ENCODE results near the gene KRTAP10-9.
"Not testable (repeated sequence)": the region's sequence is repeated elsewhere in the genome, so short reads cannot be mapped to it uniquely, and the experiment has no call there.

Gene KRTAP10-9

DNA sequence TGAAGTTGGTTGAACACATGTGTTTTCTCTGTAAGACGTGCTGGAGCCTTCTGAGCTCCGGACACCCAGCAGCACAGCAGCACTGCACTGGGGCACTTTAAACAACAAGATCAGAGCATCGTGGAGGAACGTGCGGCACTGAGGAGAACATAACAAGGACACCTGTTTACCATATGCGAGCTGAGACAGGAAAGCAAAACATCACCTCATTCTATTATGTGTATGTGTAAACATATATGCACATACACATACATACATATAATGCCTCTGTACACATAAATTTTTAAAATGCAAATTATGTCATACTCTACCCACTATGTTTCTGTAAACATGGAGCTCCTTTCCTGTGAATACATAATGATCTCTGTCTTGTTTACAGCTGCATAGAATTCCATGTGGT lies 31.4 kb upstream of the KRTAP10-9 start:
- no peak for DNase-seq (ENCODE audit: low read depth)

DNA sequence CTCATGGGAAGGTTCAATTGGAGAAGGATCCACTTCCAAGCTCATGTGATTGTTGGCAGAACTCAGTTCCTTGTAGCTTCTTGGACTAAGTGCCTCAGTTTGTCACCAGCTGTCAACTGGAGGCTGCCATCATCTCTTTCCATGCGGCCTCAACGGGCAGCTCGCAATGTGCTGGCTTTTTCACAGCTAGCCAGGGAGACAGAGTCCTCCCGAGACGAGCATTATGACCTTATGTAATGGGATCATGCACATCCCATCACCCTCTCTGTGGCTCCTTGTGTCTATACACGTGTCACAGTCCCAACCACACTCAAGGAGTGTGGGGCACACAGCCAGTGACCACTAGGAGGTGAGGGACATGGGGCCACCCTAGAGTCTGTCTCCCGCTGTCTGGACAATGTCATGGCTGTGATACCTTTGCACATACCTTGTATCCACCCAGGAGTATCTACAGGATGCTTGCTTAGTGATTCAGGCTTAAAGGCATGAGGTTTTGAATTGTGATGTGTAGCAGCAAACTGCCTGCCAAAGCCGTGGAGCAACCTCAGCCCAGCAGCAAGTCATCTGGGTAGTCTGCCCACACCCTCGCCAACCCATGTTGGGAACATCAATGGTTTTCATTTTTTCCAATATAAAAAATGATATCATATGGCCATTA lies 30.7 kb upstream of the KRTAP10-9 start:
- no peak for DNase-seq (ENCODE audit: low read depth)

- no peak for DNase-seq (ENCODE audit: low read depth)
These were observed 28.8 kb upstream of the KRTAP10-9 start for GRCh38 chr21:44598061-44598460.

DNA sequence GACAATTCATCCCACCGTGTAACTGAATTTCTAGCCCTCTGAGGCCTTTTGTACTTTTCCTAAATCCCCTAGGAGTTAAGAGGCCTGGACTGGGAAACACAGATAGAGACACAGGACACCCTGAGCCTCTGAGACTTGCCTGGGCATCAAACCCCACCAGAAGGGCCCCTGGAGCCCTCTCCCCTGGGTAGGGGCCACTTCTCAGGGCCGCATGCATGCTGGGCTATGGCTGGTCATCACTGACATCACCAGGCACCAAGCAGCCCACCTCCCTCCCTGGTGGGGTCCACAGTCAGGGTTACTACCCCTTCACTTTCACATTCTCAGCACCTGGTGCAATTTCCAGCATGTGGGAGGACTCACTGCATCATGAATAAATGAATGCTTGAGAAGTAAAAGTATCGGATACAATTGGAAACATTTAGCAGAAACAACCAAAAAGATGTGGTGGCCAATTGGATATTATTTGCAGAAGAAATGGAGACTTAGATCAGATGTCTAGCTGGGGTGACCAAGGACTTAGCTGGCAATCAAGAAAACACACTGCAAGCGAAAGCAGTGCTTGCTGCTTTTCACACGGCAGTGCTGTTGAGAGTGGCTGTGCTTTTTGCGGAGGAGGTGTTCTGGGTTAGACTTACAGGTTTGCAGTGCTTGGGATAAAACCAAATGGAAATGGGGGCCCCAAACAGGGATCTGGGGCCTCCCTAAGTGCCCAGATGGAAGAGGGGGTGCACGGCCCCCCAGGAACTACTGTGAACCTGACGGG lies 27.4 kb upstream of the KRTAP10-9 start:
- no peak for DNase-seq (ENCODE audit: low read depth)

- DNase-seq (ENCODE audit: low read depth), result not testable (repeated sequence)
These were observed 26.5 kb upstream of the KRTAP10-9 start, which contains the start of gene KRTAP10-7 for GRCh38 chr21:44600118-44600978. Gene KRTAP10-7 (plus strand): TSS chr21:44600597. CDS start chr21:44600622, 25 bp downstream.

DNA sequence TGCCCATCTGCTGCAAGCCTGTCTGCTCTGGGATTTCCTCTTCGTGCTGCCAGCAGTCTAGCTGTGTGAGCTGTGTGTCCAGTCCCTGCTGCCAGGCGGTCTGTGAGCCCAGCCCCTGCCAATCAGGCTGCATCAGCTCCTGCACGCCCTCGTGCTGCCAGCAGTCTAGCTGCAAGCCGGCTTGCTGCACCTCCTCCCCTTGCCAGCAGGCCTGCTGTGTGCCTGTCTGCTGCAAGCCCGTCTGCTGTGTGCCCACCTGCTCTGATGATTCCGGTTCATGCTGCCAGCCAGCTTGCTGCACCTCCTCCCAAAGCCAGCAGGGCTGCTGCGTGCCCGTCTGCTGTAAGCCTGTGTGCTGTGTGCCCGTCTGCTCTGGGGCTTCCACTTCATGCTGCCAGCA lies 25.8 kb upstream of the KRTAP10-9 start:
- DNase-seq (ENCODE audit: low read depth), result not testable (repeated sequence)

- no peak for DNase-seq (ENCODE audit: low read depth)
These were observed 25.1 kb upstream of the KRTAP10-9 start for GRCh38 chr21:44601596-44602462.

- no peak for DNase-seq (ENCODE audit: low read depth)
These were observed 24.4 kb upstream of the KRTAP10-9 start for GRCh38 chr21:44602463-44602850.

GRCh38 chr21:44603109-44603875 lies 23.6 kb upstream of the KRTAP10-9 start:
- no peak for DNase-seq (ENCODE audit: low read depth)

DNA sequence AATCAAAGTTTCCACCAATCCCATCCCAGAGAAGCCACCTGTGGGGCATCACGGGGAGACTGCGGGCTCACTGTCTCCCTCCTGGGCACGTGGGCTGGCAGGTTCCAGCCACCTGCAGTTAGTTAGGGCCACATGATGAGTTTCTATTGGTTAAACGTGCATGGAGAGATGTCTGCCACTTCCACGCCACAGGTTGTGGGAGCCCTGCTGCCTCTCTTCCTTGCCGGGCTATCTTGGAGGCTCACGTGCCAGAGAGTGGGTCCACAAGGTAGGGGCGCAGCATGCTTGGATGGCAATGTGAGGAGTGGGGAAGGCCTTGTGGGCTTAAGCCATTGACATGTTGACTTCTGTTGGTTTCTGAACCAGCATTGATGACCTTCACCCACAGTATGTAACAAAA lies 23.0 kb upstream of the KRTAP10-9 start:
- no peak for DNase-seq (ENCODE audit: low read depth)

DNA sequence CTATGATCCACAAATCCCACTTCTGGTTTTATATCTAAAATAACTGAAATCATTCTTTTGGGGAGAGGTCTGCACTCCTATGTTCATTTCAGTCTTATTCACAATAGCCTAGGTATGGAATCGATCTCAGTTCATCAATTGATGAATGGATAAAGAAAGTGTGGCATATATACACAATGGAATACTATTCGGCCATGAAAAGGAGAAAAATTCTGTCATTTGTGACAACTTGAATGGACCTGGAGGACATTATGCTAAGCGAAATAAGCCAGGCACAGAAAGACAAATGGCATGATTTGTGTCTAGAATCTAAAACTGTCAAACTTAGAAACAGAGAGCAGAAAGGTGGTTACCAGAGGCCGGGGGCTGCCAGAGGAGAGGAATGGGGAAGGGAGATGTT lies 20.4 kb upstream of the KRTAP10-9 start:
- no peak for DNase-seq (ENCODE audit: low read depth)

- no peak for DNase-seq (ENCODE audit: low read depth)
These were observed 17.7 kb upstream of the KRTAP10-9 start for GRCh38 chr21:44609193-44609592.

DNA sequence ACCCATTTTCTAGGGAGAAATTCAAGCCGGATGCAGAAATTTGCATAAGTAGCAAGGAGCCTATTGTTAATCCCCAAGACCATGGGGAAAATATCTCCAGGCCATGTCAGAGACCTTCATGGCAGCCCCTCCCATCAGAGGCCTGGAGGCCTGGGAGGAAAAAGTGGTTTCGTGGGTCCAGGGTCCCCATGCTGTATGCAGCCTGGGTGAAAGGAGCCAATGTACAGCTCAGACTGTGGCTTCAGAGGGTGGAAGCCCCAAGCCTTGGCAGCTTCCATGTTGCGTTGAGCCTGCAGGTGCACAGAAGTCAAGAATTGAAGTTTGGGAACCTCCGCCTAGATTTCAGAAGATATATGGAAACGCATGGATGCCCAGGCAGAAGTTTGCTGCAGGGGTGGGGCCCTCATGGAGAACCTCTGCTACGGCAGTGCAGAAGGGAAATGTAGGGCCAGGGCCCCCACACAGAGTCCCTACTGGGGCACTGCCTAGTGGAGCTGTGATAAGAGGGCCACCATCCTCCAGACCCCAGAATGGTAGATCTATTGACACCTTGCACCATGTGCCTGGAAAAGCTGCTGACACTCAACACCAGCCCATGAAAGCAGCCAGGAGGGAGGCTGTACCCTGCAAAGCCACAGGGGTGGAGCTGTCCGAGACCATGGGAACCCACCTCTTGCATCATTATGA lies 16.6 kb upstream of the KRTAP10-9 start:
- not testable (repeated sequence) for DNase-seq (ENCODE audit: low read depth)

DNA sequence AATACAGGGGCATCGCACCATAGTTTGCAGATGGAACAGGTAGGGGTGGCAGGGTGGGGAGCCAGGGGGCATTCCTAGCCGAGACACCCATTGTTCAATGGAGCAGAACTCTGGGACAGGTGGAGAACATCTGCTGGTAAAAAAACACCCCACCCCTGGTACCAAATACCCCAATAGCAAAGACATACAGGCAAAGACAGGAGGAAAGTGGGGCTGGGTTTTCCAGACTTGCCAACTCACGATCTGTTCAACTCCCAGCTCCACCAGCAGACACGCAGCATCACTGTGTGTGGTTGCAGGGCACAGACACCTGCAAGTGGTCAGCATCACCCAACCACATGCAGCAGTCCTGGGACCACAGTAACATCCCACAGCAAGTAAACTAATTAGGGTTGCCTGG lies 15.3 kb upstream of the KRTAP10-9 start:
- DNase-seq (ENCODE audit: low read depth), result no peak

DNA sequence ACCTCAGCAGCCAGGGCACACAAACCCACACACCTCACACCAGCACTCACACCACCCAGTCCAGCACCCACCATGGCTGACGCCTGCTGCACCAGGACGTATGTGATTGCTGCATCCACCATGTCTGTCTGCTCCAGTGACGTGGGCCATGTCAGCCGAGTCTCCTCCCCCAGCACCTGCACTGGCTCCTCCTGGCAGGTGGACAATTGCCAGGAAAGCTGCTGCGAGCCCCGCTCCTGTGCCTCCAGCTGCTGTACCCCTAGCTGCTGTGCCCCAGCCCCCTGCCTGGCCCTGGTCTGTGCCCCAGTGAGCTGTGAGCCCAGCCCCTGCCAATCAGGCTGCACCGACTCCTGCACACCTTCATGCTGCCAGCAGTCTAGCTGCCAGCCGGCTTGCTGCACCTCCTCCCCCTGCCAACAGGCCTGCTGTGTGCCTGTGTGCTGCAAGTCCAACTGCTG lies 14.8 kb upstream of the KRTAP10-9 start, which contains the start of gene KRTAP10-8:
Gene KRTAP10-8 (plus strand): TSS at position 51 of the 458 bp plus-strand sequence. CDS start 22 bp downstream, at position 73.
- DNase-seq (ENCODE audit: low read depth), result no peak

GRCh38 chr21:44612669-44613229 lies 14.1 kb upstream of the KRTAP10-9 start:
- DNase-seq (ENCODE audit: low read depth), result no peak

DNA sequence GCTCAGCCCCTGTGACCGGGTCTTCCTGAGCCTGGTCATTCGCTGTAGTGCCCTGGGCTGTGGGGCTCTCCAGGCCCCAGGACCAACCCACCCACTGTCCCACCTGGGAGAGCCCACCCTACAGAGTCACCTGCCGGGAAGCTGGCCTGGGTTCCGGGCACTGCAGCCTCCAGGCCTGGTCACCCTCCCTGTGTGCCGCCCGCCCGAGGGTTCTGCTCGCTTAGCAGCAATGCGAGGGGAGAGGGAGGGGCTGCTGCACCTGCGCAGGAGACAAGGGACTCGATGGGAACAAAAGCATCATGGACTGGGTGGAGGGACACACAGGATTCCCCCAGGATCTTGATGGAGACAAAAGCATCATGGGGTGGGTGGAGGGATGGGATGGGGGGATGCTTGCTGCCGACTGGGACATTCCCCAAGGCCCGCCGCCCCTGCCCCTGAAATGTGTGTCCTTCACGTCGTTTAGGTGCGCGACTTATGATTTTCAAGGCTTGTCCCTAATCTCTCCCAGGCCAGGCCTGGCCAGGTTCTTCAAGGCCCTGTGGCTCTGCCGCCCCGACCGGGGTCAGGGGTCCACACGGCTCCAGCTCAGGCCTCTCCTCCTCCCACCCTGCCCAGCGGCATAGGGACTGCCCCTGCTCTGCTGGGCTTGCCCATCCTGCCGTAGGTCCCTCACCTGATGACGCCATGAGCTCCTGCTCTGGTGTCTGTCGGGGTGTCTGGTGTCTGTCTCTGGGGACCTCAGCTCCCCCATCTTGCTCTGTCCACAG lies 13.3 kb upstream of the KRTAP10-9 start:
- no peak for DNase-seq (ENCODE audit: low read depth)

DNA sequence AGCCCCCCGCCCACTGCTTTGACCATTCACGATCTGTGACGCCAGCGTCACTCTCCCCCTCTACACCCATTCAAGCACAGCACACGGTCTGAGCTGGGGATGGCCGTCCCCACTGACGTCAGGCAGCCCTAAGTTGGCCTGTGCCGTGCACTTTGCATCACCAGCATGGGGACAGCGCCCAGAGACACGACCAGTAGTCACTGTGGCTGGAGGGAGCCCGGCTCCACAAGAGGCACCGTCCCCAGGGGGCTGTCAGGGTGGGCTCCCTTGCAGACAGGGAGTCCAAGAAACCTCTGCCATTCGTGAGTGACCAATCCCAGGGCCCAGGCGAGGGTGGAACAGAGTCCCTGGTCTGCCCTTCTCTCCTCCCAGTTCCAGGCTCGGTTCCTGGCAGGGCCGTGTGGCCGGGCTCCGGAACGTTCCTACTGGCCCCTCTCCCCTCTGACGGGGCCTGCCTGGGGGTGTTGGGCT lies 12.7 kb upstream of the KRTAP10-9 start:
- DNase-seq (ENCODE audit: low read depth), result no peak

GRCh38 chr21:44614961-44615391 lies 11.9 kb upstream of the KRTAP10-9 start:
- DNase-seq (ENCODE audit: low read depth), result no peak

Data from stimulated activated CD8-positive, alpha-beta memory T cell treated with anti-CD3 and anti-CD28 coated beads, Interleukin-15, amount 100 ng/mL, for 1 hour (primary cell).